ENCODE measurements around the gene MTX2.

DNA sequence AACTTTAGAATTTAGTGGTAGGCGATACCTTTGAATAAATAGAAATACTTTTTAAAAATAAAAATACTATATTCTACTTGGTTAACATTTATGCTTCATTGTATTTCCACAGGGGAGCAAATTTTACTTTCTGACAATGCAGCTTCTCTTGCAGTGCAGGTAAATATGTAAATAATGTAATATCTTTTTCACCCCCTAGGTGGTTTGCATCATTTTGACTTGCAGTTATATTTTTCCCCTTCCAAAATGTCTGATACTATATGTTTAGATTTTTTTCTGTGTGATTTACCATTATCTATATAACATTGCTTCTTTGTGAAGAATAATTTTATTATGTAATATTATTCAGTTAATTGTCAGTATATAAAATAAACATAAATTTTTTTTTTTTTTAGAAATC is 28.5 kb downstream of the MTX2 start:
- no peak for TF ChIP-seq POLR2A (IDR thresholded peaks at IDR 0.05; ENCODE audit: low read depth, low read length)
- no peak for TF ChIP-seq POLR2AphosphoS5 (IDR thresholded peaks at IDR 0.05; ENCODE audit: low read depth, low read length)
